Keratinocyte (primary cell): ENCODE results near the gene GREM1.

ENCODE experiments used
- EZH2 ChIP-seq: IDR thresholded peaks from one replicate; pipeline ENCODE4 v1.6.1; 2012; ENCODE audit warnings: inconsistent platforms, mild to moderate bottlenecking, low read length, moderate library complexity
- TF ChIP-seq, protein P1 (sequence below), 3 experiments: IDR thresholded peaks in 1 of 3; conservative IDR thresholded peaks in 1 of 3; optimal IDR thresholded peaks in 1 of 3; 2 replicates in 2 of 3; 3 replicates in 1 of 3; pipeline versions ENCODE3 to v1.5.1; 2011; ENCODE audit warnings: low read length in 3 of 3, mild to moderate bottlenecking in 3 of 3, moderate library complexity in 2 of 3, control low read depth in 1 of 3, inconsistent platforms in 1 of 3; ENCODE audit not compliant: insufficient read depth in 2 of 3; ENCODE audit errors: extremely low read depth in 1 of 3

DNA sequence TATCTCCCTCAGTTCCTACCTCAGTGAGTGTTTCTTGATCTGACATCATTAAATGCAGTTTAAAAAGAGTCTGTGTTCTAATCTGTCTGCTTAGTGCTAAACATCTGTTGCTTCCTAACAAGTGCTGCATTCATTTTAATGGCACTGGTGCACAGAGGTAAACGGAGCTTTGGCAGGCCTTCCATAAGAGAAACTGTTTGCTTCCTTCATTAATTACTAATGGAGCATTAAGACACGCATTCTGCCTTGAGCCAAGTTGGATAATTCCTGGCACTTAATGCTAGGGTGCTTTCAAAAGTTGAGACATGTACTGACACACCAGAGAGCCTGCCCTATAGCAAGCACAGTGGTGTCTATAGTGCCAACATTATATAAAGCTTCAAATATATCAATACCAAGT lies 41.6 kb upstream of the GREM1 start:
- TF ChIP-seq, protein P1, sequence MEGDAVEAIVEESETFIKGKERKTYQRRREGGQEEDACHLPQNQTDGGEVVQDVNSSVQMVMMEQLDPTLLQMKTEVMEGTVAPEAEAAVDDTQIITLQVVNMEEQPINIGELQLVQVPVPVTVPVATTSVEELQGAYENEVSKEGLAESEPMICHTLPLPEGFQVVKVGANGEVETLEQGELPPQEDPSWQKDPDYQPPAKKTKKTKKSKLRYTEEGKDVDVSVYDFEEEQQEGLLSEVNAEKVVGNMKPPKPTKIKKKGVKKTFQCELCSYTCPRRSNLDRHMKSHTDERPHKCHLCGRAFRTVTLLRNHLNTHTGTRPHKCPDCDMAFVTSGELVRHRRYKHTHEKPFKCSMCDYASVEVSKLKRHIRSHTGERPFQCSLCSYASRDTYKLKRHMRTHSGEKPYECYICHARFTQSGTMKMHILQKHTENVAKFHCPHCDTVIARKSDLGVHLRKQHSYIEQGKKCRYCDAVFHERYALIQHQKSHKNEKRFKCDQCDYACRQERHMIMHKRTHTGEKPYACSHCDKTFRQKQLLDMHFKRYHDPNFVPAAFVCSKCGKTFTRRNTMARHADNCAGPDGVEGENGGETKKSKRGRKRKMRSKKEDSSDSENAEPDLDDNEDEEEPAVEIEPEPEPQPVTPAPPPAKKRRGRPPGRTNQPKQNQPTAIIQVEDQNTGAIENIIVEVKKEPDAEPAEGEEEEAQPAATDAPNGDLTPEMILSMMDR (optimal IDR thresholded peaks at IDR 0.05 in 1 of 3, IDR thresholded peaks at IDR 0.05 in 1 of 3, conservative IDR thresholded peaks at IDR 0.05 in 1 of 3; ENCODE audit: extremely low read depth in 1 of 3, insufficient read depth in 2 of 3, low read length in 3 of 3), result no peak
- no peak for TF ChIP-seq EZH2
